ENCODE data around the gene LRCH1. TPM values are rescaled to one million over a fixed set of nuclear protein-coding genes. Genes with fewer than 3 reads are reported as not detected.

The LRCH1 gene
- total RNA-seq, 4 donors from 2014 or later = 13.6 to 29.7 (median 18.5) TPM

DNA sequence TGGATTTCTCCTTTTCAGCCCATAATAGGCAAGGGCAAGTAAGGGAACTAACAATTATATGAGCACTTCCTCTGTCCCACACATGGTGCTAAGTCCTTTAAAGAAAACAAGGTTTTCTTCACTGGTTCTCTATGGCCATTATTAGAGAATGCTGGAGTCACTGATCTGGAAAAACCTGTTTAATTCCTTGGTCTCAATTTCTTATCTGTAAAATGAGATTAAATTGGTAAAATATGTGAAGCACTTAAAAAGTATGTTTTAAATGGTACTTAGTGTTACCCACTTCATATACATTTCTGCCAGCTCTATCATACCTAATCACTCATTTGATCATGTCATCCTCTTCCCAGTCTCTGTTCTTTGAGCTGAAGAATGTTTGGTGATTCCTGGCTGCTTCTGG lies 39.4 kb downstream of the LRCH1 start:
- no peak for TF ChIP-seq POLR2A (IDR thresholded peaks at IDR 0.05)
- TF ChIP-seq, protein P1, sequence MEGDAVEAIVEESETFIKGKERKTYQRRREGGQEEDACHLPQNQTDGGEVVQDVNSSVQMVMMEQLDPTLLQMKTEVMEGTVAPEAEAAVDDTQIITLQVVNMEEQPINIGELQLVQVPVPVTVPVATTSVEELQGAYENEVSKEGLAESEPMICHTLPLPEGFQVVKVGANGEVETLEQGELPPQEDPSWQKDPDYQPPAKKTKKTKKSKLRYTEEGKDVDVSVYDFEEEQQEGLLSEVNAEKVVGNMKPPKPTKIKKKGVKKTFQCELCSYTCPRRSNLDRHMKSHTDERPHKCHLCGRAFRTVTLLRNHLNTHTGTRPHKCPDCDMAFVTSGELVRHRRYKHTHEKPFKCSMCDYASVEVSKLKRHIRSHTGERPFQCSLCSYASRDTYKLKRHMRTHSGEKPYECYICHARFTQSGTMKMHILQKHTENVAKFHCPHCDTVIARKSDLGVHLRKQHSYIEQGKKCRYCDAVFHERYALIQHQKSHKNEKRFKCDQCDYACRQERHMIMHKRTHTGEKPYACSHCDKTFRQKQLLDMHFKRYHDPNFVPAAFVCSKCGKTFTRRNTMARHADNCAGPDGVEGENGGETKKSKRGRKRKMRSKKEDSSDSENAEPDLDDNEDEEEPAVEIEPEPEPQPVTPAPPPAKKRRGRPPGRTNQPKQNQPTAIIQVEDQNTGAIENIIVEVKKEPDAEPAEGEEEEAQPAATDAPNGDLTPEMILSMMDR (IDR thresholded peaks at IDR 0.05) = no peak
- Histone ChIP-seq H3K27me3 (no peaks in the 10 kb centered on the region), H3K9me3 (no peaks in the 10 kb centered on the region), H3K4me3 (no peak overlapping the region), H3K4me1 (peaks cover 0 to 16% (median 4%) of the 10 kb centered on the region in 4 donors), H3K36me3 (no peaks in the 10 kb centered on the region), H3K27ac (no peak overlapping the region)
- DNase-seq = no peak

DNA sequence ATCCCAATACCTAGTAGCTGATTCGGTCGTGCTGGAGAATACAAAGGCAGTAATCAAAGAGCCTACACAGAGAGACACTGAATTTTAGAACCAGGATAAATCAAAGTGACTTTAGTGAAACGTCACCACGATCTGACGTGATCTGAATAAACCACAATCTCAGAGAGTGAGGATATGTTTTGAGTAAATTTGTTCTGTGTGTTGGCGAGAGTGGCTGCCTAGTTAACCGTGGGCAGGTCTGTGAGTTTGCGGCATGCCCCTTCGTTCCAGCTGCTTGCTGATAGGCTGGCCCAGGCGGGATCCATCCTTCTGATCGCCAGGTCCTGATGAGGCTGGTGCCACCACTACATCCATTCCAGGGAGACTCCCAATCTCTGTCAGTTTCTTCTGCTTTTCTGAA lies 40.4 kb downstream of the LRCH1 start:
- Histone ChIP-seq H3K9me3 (no peaks in the 10 kb centered on the region), H3K27ac (peak overlapping the region in 1 of 4 donors; percentile 34), H3K4me3 (no peak overlapping the region), H3K4me1 (peaks cover 0 to 16% (median 4%) of the 10 kb centered on the region in 4 donors), H3K27me3 (no peaks in the 10 kb centered on the region), H3K36me3 (no peaks in the 10 kb centered on the region)
- DNase-seq = peak in 1 of 3 donors; percentile 37
- TF ChIP-seq POLR2A (IDR thresholded peaks at IDR 0.05) = no peak
- TF ChIP-seq, protein P1 (IDR thresholded peaks at IDR 0.05) = no peak

DNA sequence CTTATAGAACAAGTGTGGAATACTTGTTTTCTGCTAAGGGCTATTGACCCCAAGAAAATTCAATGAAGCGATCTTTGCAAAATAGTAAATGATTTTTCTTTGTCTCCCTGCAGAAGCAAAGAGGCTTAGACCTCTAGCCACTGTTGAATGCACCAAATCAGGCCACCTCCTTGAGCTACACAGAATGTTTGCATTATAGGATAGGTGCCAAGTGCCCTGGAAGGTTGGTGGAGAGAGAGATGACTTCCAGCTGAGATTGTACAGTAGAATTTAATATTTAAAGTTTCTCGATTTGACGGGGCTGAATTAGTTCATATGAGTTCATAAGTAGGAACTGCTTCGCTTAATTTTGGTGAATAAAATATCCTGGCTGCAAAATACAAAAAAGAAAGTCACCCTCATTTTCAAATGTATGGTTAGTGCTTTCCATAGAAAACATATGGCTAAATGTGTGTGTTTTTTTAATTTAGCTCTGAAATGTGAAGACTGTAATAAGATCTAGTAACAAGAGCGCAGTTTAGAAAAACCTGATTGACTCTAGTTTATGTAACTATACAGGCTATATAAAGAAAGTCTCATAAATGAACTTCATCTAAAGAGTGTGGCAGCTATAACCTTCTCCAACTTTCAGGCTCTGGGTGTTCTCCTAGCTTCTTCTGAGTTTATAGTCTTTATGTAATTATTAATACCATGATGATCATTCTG lies 41.6 kb downstream of the LRCH1 start:
- H3K4me1 ChIP-seq = peaks cover 0 to 16% (median 6%) of the 10 kb centered on the region in 4 donors
- no peak for DNase-seq
- no peak overlapping the region for H3K4me3 ChIP-seq
- peak overlapping the region in 2 of 4 donors; percentile 33 to 67 for H3K27ac ChIP-seq
- TF ChIP-seq, protein P1 (IDR thresholded peaks at IDR 0.05) = no peak
- TF ChIP-seq POLR2A (IDR thresholded peaks at IDR 0.05) = no peak
- H3K36me3 ChIP-seq = no peaks in the 10 kb centered on the region
- no peaks in the 10 kb centered on the region for H3K27me3 ChIP-seq
- H3K9me3 ChIP-seq = no peaks in the 10 kb centered on the region

DNA sequence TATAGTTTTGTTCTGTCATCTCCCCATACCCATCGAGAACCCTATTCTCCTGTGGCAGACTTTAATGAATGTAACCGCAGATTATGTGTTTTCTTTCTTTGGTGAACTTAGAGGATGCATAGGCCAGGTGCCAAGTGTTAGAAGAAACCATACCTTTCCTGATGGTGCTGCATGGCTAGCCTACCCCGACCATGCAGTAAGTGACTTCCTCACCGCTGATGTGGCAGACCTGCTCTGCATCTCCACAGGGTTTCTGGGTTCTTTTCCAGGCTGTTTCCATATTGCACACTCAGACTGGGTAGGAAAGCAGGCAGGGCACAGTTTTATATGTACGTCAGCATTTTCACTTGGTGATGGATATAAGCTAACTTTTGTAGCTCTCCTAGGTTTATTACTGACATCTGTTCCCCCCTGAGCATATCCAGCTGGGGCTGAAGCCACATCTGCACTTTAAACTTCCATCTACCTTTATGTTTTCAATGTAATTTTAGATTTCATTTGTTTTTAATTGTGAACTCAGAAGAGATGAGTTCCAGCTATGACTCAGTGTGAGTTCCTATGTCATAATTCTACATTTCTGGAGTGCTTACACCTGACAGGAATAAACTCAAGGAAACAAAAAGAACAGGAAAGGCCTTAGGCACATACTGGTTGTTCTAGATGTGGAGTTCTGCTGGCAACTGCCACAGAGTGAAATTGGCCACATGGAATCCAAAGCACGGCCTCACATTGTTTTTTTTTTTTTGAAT lies 42.3 kb downstream of the LRCH1 start:
- H3K27ac ChIP-seq = peak overlapping the region in 3 of 4 donors; percentile 16 to 67 (median 33)
- no peak overlapping the region for H3K4me3 ChIP-seq
- no peaks in the 10 kb centered on the region for H3K27me3 ChIP-seq
- H3K9me3 ChIP-seq = no peaks in the 10 kb centered on the region
- peak in 2 of 3 donors; percentile 69 to 73 for DNase-seq
- TF ChIP-seq, protein P1 (IDR thresholded peaks at IDR 0.05) = no peak
- no peak for TF ChIP-seq POLR2A (IDR thresholded peaks at IDR 0.05)
- peaks cover 0 to 21% (median 9%) of the 10 kb centered on the region in 4 donors for H3K4me1 ChIP-seq
- H3K36me3 ChIP-seq = no peaks in the 10 kb centered on the region

DNA sequence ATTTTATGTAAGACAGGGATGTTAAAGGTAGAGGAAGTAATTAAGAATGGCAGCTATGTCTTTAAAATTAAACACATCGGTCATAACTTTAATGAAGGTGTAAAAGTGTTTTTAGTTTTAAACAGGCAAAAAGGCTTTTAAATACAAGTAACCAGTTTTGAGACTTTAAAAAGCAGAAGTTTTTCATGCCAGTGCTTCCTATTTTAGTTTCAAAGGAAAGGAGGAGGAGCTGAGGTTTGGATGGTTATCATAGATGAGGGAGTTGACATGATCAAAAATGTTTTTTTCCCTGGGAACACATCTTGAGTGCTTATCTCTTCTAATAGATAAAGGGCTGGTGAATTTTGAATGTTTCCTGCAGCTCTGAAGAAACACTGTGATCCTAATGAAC lies 42.9 kb downstream of the LRCH1 start:
- Histone ChIP-seq H3K36me3 (no peaks in the 10 kb centered on the region), H3K4me3 (no peak overlapping the region), H3K9me3 (no peaks in the 10 kb centered on the region), H3K27me3 (no peaks in the 10 kb centered on the region), H3K27ac (peak overlapping the region in 3 of 4 donors; percentile 8 to 67 (median 33)), H3K4me1 (peaks cover 0 to 25% (median 9%) of the 10 kb centered on the region in 4 donors)
- no peak for DNase-seq
- no peak for TF ChIP-seq POLR2A (IDR thresholded peaks at IDR 0.05)
- TF ChIP-seq, protein P1 (IDR thresholded peaks at IDR 0.05) = no peak
